Measurements from ENCODE around the gene TSPAN3.

The TSPAN3 gene

GRCh38 chr15:77027111-77027696, 43.7 kb downstream of the TSPAN3 start:
- TF ChIP-seq EGR1 (IDR thresholded peaks at IDR 0.05) (no peak), USF1 (IDR thresholded peaks at IDR 0.05) (no peak), YY1 (IDR thresholded peaks at IDR 0.05; ENCODE audit: low read depth) (no peak), TAF1 (IDR thresholded peaks at IDR 0.05; ENCODE audit: low read depth) (no peak), REST (IDR thresholded peaks at IDR 0.05; ENCODE audit: low read depth) (no peak)

- TF ChIP-seq NFIC (IDR thresholded peaks at IDR 0.05), result no peak
- no peak for TF ChIP-seq EP300 (IDR thresholded peaks at IDR 0.05; ENCODE audit: borderline replicate concordance)
- TF ChIP-seq REST (IDR thresholded peaks at IDR 0.05; ENCODE audit: low read depth), result no peak
- no peak for TF ChIP-seq MAX (IDR thresholded peaks at IDR 0.05)
- TF ChIP-seq CREB1 (IDR thresholded peaks at IDR 0.05; ENCODE audit: low read depth), result no peak
- no peak for TF ChIP-seq YY1 (IDR thresholded peaks at IDR 0.05; ENCODE audit: low read depth)
- TF ChIP-seq FOXM1 (IDR thresholded peaks at IDR 0.05; ENCODE audit: borderline replicate concordance, low read depth), result no peak
- TF ChIP-seq USF1 (IDR thresholded peaks at IDR 0.05), result no peak
- TF ChIP-seq RAD21 (IDR thresholded peaks at IDR 0.05; ENCODE audit: low read depth), result no peak
- no peak for TF ChIP-seq TCF12 (IDR thresholded peaks at IDR 0.05; ENCODE audit: low read depth)
- no peak for TF ChIP-seq ZBTB7A (IDR thresholded peaks at IDR 0.05; ENCODE audit: low read depth)
- TF ChIP-seq EGR1 (IDR thresholded peaks at IDR 0.05), result no peak
- no peak for TF ChIP-seq TEAD4 (IDR thresholded peaks at IDR 0.05)
- TF ChIP-seq TAF1 (IDR thresholded peaks at IDR 0.05; ENCODE audit: low read depth), result no peak
- no peak for TF ChIP-seq CEBPB (IDR thresholded peaks at IDR 0.05)
Measured at GRCh38 chr15:77026501-77027110, 44.3 kb downstream of the TSPAN3 start.

GRCh38 chr15:77025941-77026411, 44.9 kb downstream of the TSPAN3 start:
- TF ChIP-seq CREB1 (IDR thresholded peaks at IDR 0.05; ENCODE audit: low read depth) (no peak), REST (IDR thresholded peaks at IDR 0.05; ENCODE audit: low read depth) (no peak), TEAD4 (IDR thresholded peaks at IDR 0.05) (no peak), FOXM1 (IDR thresholded peaks at IDR 0.05; ENCODE audit: borderline replicate concordance, low read depth) (no peak), RAD21 (IDR thresholded peaks at IDR 0.05; ENCODE audit: low read depth) (no peak), ZBTB7A (IDR thresholded peaks at IDR 0.05; ENCODE audit: low read depth) (no peak)

GRCh38 chr15:77025083-77025901, 45.6 kb downstream of the TSPAN3 start:
- no peak for TF ChIP-seq FOXM1 (IDR thresholded peaks at IDR 0.05; ENCODE audit: borderline replicate concordance, low read depth)
- no peak for TF ChIP-seq CEBPB (IDR thresholded peaks at IDR 0.05)
- TF ChIP-seq USF1 (IDR thresholded peaks at IDR 0.05), result no peak
- no peak for TF ChIP-seq REST (IDR thresholded peaks at IDR 0.05; ENCODE audit: low read depth)
- no peak for TF ChIP-seq TCF12 (IDR thresholded peaks at IDR 0.05; ENCODE audit: low read depth)
- no peak for TF ChIP-seq ZBTB7A (IDR thresholded peaks at IDR 0.05; ENCODE audit: low read depth)
- TF ChIP-seq YY1 (IDR thresholded peaks at IDR 0.05; ENCODE audit: low read depth), result no peak
- no peak for TF ChIP-seq EP300 (IDR thresholded peaks at IDR 0.05; ENCODE audit: borderline replicate concordance)
- no peak for TF ChIP-seq TAF1 (IDR thresholded peaks at IDR 0.05; ENCODE audit: low read depth)
- TF ChIP-seq EGR1 (IDR thresholded peaks at IDR 0.05), result no peak
- TF ChIP-seq RAD21 (IDR thresholded peaks at IDR 0.05; ENCODE audit: low read depth), result no peak
